ENCODE data around the gene PEX5L.

DNA sequence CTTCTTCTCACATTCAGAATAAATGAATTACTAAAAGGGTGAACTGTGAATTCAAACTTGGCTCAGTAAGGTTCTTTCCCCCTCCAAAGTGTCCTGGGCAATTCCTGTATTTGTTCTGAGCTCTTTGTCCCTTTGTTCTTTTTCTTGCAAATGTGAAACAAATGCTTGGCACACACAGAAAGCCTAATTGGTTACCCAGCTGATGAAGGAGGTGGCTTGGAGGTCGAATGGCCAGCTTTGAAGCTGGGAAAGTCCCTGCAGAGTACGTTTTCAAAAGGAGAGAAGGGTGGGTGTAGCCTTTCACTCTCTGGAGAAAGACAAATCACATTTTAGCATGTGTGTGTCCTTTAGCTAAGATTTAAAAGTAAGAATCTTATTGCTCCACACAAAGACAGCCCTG lies 154.4 kb downstream of the PEX5L start:
- TF ChIP-seq, protein P1, sequence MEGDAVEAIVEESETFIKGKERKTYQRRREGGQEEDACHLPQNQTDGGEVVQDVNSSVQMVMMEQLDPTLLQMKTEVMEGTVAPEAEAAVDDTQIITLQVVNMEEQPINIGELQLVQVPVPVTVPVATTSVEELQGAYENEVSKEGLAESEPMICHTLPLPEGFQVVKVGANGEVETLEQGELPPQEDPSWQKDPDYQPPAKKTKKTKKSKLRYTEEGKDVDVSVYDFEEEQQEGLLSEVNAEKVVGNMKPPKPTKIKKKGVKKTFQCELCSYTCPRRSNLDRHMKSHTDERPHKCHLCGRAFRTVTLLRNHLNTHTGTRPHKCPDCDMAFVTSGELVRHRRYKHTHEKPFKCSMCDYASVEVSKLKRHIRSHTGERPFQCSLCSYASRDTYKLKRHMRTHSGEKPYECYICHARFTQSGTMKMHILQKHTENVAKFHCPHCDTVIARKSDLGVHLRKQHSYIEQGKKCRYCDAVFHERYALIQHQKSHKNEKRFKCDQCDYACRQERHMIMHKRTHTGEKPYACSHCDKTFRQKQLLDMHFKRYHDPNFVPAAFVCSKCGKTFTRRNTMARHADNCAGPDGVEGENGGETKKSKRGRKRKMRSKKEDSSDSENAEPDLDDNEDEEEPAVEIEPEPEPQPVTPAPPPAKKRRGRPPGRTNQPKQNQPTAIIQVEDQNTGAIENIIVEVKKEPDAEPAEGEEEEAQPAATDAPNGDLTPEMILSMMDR (IDR thresholded peaks at IDR 0.05; ENCODE audit: low read length): no peak
- no peak for TF ChIP-seq EZH2 (optimal IDR thresholded peaks at IDR 0.05; ENCODE audit: low read depth, low read length)
- no peak for TF ChIP-seq EZH2phosphoT487 (IDR thresholded peaks at IDR 0.05; ENCODE audit: low read length)

Measured in MM.1S (cell line).